ENCODE results near the gene TMEM135.

The TMEM135 gene

DNA sequence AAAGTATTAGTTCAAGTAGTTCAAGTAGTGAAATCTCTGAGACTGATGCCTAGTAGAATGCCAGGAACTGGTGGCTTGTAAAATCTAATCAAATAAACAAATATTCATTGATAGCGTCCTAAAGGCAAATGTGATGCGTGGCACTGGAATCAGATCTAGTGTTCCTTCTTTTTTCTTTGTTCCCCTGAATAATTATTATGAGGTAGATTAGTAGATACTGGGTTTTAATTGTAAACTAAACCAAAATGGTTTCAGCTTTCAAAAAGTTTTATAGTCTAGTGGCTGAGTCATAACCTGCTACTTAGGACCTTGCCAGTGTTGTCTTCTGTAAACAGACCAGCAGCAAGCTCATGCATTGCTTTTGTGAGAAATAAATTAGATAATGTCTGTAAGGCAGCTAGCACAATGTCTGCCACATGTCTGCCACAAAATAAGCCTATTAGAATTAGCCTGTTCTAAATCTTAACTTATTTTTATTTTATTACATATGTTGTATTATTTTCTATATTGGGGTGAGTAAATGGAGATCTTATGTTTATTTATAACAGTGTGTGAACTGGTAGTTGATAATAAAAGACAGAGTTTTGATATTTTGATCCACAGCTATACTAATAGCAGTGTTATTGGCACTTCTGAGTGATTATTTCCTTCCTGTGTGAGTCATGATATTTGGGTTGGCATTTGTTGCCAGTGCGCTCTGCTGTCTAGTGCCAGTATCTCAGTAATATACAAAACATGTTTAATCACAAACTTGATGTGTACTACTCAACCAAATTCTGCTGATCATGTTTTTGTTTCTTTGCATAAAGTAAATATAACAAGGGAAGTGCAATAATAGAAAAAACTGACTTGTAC, 135.7 kb downstream of the TMEM135 start:
- H3K4me3 ChIP-seq (ENCODE audit: low read depth, low read length): no peak overlapping the region
- TF ChIP-seq, protein P1, sequence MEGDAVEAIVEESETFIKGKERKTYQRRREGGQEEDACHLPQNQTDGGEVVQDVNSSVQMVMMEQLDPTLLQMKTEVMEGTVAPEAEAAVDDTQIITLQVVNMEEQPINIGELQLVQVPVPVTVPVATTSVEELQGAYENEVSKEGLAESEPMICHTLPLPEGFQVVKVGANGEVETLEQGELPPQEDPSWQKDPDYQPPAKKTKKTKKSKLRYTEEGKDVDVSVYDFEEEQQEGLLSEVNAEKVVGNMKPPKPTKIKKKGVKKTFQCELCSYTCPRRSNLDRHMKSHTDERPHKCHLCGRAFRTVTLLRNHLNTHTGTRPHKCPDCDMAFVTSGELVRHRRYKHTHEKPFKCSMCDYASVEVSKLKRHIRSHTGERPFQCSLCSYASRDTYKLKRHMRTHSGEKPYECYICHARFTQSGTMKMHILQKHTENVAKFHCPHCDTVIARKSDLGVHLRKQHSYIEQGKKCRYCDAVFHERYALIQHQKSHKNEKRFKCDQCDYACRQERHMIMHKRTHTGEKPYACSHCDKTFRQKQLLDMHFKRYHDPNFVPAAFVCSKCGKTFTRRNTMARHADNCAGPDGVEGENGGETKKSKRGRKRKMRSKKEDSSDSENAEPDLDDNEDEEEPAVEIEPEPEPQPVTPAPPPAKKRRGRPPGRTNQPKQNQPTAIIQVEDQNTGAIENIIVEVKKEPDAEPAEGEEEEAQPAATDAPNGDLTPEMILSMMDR (IDR thresholded peaks at IDR 0.05; ENCODE audit: low read depth, low read length): no peak

DNA sequence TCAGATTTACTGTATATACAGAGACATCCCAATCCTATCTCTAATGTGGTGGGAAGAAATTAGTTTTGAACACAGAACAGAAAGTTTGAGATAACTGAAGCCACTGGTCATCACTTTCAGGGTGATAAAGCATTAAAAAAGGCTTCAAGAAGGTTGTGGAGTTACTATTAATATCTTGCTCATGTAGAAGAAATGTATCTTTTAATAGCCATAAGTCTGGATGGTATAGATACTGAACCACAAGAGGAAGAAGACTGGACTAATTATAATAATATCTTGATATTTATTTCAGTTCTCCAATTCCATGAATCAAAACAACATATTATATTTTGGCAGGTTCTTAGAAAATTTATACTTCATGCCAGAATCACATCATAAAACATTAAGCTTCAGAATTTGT, 137.1 kb downstream of the TMEM135 start:
- TF ChIP-seq, protein P1 (IDR thresholded peaks at IDR 0.05; ENCODE audit: low read depth, low read length): no peak
- H3K4me3 ChIP-seq (ENCODE audit: low read depth, low read length): no peak overlapping the region

DNA sequence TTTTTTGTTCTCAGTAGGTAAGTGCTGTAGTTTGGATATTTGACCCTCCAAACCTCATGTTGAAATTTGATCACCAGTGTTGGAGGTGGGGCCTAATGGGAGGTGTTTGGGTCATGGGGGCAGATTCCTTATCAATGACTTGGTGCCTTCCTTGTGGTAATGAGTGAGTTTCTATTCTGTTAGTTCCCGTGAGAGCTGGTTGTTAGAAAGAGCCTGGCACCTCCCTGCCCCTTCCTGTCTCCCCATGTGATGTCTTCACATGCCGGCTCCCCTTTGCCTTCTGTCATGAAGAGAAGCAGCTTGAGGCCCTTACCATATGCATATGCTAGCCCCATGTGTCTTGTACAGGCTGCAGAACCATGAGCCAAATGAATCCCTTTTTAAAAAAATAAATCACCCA, 138.3 kb downstream of the TMEM135 start:
- no peak overlapping the region for H3K4me3 ChIP-seq (ENCODE audit: low read depth, low read length)
- TF ChIP-seq, protein P1 (IDR thresholded peaks at IDR 0.05; ENCODE audit: low read depth, low read length): no peak

DNA sequence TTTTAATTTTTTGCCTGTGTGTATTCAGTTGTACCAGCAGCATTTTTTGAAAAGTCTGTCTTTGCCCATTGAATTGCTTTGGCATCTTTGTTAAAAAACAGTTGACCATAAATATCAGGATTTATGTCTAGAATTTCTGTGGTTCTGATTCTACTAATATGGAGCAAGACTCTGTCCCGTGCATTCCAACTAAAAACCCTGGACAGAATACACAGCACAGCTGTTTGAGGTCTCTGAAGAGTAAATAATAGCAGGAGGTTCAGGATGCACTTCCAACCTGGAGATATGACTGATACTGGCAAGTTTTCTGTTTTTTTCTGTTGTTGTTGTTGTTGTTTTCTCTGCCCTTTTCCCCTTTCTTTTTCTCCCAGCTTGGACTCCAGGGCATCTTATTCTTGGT, 141.9 kb downstream of the TMEM135 start:
- TF ChIP-seq, protein P1 (IDR thresholded peaks at IDR 0.05; ENCODE audit: low read depth, low read length): no peak
- no peak overlapping the region for H3K4me3 ChIP-seq (ENCODE audit: low read depth, low read length)

DNA sequence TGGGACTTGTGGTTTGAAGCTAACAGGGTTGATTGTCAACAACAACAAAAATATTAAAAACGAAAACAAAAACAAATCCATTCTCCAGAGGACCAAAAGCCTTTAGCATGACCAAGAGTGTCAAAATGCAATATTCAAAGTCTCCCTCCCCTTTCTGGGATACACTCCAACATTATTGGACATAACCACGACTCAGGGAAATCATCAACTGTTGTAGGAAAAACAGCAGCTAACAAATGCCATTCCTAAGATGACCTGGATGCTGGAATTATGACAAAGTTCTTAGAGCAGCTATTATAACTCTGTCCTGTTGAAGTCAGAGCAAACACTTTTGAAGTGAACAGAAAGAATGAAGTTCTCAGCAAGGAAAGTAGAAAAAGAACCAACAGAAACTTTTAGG, 143.0 kb downstream of the TMEM135 start:
- H3K4me3 ChIP-seq (ENCODE audit: low read depth, low read length): no peak overlapping the region
- TF ChIP-seq, protein P1 (IDR thresholded peaks at IDR 0.05; ENCODE audit: low read depth, low read length): no peak

DNA sequence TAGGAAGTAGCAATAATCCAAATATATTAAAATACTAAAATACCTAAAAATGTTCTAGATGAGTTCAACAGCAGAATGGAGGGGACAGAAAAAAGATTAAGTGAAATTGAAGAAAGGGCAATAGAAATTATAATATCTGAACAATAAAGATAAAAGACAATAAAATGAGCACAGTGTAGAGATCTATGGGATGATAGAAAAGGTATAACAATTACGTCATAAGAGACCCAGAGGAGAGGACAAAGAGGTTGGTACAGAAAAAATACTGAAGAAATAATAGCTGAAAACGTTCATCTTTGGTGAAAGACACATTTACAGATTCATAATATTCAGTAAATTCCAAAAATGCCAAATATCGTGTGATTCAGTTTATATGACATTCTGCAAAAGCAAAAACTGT, 143.4 kb downstream of the TMEM135 start:
- H3K4me3 ChIP-seq (ENCODE audit: low read depth, low read length): no peak overlapping the region
- TF ChIP-seq, protein P1 (IDR thresholded peaks at IDR 0.05; ENCODE audit: low read depth, low read length): no peak

DNA sequence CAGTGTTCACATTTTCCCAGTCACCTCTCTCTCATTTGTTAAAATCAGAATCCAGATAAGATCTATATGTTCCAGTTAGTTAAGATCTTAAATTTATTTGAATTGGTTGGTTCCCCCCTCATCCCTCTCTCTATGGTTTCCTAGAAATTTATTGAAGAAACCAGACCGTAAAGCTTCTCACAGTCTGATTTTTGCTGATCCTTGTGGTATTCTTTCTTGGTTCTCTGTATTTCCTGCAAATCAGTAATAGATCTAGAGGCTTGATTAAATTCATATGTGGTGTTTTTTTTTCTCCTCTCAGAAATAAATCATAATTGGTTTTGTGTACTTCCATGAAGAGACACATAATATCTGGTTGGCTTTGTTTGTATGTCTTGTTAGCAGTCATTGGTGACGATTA, 147.5 kb downstream of the TMEM135 start:
- H3K4me3 ChIP-seq (ENCODE audit: low read depth, low read length): no peak overlapping the region

More for the DNA sequence above, 147.5 kb downstream of the TMEM135 start:
- TF ChIP-seq, protein P1 (IDR thresholded peaks at IDR 0.05; ENCODE audit: low read depth, low read length): no peak

All from WI38 (cell line).